Suprapubic skin (tissue), 4 donors: Measurements from ENCODE around the gene PTS. TPM values are rescaled to one million over a fixed set of nuclear protein-coding genes. Genes with fewer than 3 reads are reported as not detected.

ENCODE experiments used
- DNase-seq, 2 donors: peaks; one replicate each; pipeline ENCODE4 v3.0.0-alpha.2; 2019; ENCODE audit warnings: low spot score in 2 of 2
- H3K27ac ChIP-seq: fragments of 200-600 bp; sonication (generic); one replicate; pipeline ENCODE4 v1.5.1; 2019
- H3K27me3 ChIP-seq: fragments of 200-600 bp; sonication (generic); one replicate; pipeline ENCODE4 v1.5.1; 2019
- H3K36me3 ChIP-seq: fragments of 200-600 bp; sonication (generic); one replicate; pipeline ENCODE4 v1.5.1; 2019
- H3K4me1 ChIP-seq: fragments of 200-600 bp; sonication (generic); one replicate; pipeline ENCODE4 v1.5.1; 2019
- H3K4me3 ChIP-seq: fragments of 200-600 bp; sonication (generic); one replicate; pipeline ENCODE4 v1.5.1; 2019; ENCODE audit warnings: mild to moderate bottlenecking
- H3K9me3 ChIP-seq: fragments of 200-600 bp; sonication (generic); one replicate; pipeline ENCODE4 v1.5.1; 2019
- CTCF ChIP-seq, 2 donors: fragments of 200-600 bp in 1 of 2; fragments of 450-650 bp in 1 of 2; sonication (generic) in 1 of 2; IDR thresholded peaks; one replicate each; pipeline ENCODE4 v1.5.1; 2016 to 2019; ENCODE audit warnings: antibody characterized with exemption in 2 of 2, mild to moderate bottlenecking in 1 of 2, moderate library complexity in 1 of 2
- EP300 ChIP-seq: sonication (generic); formaldehyde crosslinking; IDR thresholded peaks from one replicate; pipeline ENCODE4 v1.6.1; 2017; ENCODE audit warnings: antibody characterized with exemption
- POLR2A ChIP-seq, 2 donors: fragments of 450-650 bp; IDR thresholded peaks; one replicate each; pipeline ENCODE4 v1.6.1; 2017; ENCODE audit warnings: antibody characterized with exemption in 2 of 2, mild to moderate bottlenecking in 2 of 2, moderate library complexity in 2 of 2
- POLR2AphosphoS5 ChIP-seq, 3 donors: sonication (generic); formaldehyde crosslinking; IDR thresholded peaks; one replicate each; pipeline ENCODE4 v1.6.1; 2017; ENCODE audit warnings: antibody characterized with exemption in 3 of 3
- WGBS: methylation state at CpG from one replicate; pipeline ENCODE4 v1.1.5; 2018; 5-methylcytosine and 5-hydroxymethylcytosine counted together
- total RNA-seq, 4 donors: library from RNA; depleted of rRNA; stranded (reverse); fragments of >200 nt; gene quantifications; one replicate each; pipeline ENCODE4 v1.1.0, GENCODE V29; 2016

PTS gene
- total RNA-seq, 4 donors from 2014 or later, result 22.1 to 39.2 (median 32.5) TPM

GRCh38 chr11:112270551-112271180, 44.4 kb downstream of the PTS start:
- TF ChIP-seq CTCF (IDR thresholded peaks at IDR 0.05), result no peak
- TF ChIP-seq POLR2A (IDR thresholded peaks at IDR 0.05), result no peak
- TF ChIP-seq EP300, result no peak
- no peak for TF ChIP-seq POLR2AphosphoS5 (IDR thresholded peaks at IDR 0.05)
- H3K9me3 ChIP-seq, result no peaks in the 10 kb centered on the region
- no peak overlapping the region for H3K27ac ChIP-seq
- no peaks in the 10 kb centered on the region for H3K36me3 ChIP-seq
- H3K27me3 ChIP-seq, result no peaks in the 10 kb centered on the region
- WGBS, result 51% methylated on average over 12 of the region's 12 CpGs
- no peak for DNase-seq
- H3K4me3 ChIP-seq, result no peak overlapping the region
- no peaks in the 10 kb centered on the region for H3K4me1 ChIP-seq

GRCh38 chr11:112271242-112271641, 45.0 kb downstream of the PTS start:
- Histone ChIP-seq H3K9me3 (no peaks in the 10 kb centered on the region), H3K4me1 (no peaks in the 10 kb centered on the region), H3K36me3 (no peaks in the 10 kb centered on the region), H3K27ac (no peak overlapping the region), H3K4me3 (no peak overlapping the region), H3K27me3 (no peaks in the 10 kb centered on the region)
- 95% methylated on average over 4 of the region's 4 CpGs for WGBS
- DNase-seq, result no peak
- TF ChIP-seq POLR2AphosphoS5 (IDR thresholded peaks at IDR 0.05) (no peak), EP300 (no peak), POLR2A (IDR thresholded peaks at IDR 0.05) (no peak), CTCF (IDR thresholded peaks at IDR 0.05) (no peak)

- DNase-seq, result no peak
- no peak overlapping the region for H3K27ac ChIP-seq
- H3K9me3 ChIP-seq, result no peaks in the 10 kb centered on the region
- no peaks in the 10 kb centered on the region for H3K36me3 ChIP-seq
- H3K4me1 ChIP-seq, result no peaks in the 10 kb centered on the region
- WGBS, result 82% methylated on average over 1 of the region's 1 CpG
- no peaks in the 10 kb centered on the region for H3K27me3 ChIP-seq
- H3K4me3 ChIP-seq, result no peak overlapping the region
- no peak for TF ChIP-seq POLR2AphosphoS5 (IDR thresholded peaks at IDR 0.05)
- TF ChIP-seq EP300, result no peak
- TF ChIP-seq POLR2A (IDR thresholded peaks at IDR 0.05), result no peak
- no peak for TF ChIP-seq CTCF (IDR thresholded peaks at IDR 0.05)
These were observed 46.8 kb downstream of the PTS start for GRCh38 chr11:112273066-112273465.

- Histone ChIP-seq H3K27me3 (no peaks in the 10 kb centered on the region), H3K4me3 (no peak overlapping the region), H3K36me3 (no peaks in the 10 kb centered on the region), H3K9me3 (no peaks in the 10 kb centered on the region), H3K27ac (no peak overlapping the region), H3K4me1 (no peaks in the 10 kb centered on the region)
- TF ChIP-seq EP300 (no peak), CTCF (IDR thresholded peaks at IDR 0.05) (no peak), POLR2AphosphoS5 (IDR thresholded peaks at IDR 0.05) (no peak), POLR2A (IDR thresholded peaks at IDR 0.05) (no peak)
- 97% methylated on average over 7 of the region's 7 CpGs for WGBS
- no peak for DNase-seq
These were observed 48.0 kb downstream of the PTS start for GRCh38 chr11:112274007-112274783.

GRCh38 chr11:112277029-112277428, 50.8 kb downstream of the PTS start:
- TF ChIP-seq POLR2AphosphoS5 (IDR thresholded peaks at IDR 0.05) (no peak), EP300 (no peak), CTCF (IDR thresholded peaks at IDR 0.05) (no peak), POLR2A (IDR thresholded peaks at IDR 0.05) (no peak)
- H3K4me3 ChIP-seq, result no peak overlapping the region
- no peaks in the 10 kb centered on the region for H3K36me3 ChIP-seq
- H3K27me3 ChIP-seq, result no peaks in the 10 kb centered on the region
- no peak for DNase-seq
- no peaks in the 10 kb centered on the region for H3K9me3 ChIP-seq
- WGBS, result 50% methylated on average over 1 of the region's 1 CpG
- H3K4me1 ChIP-seq, result peaks cover 7% of the 10 kb centered on the region
- no peak overlapping the region for H3K27ac ChIP-seq
